HFF-Myc (cell line): ENCODE data around the gene RNF43.

Experiments used
- DNase-seq: peaks from one replicate; pipeline ENCODE4 v3.0.0-alpha.2; 2011; ENCODE audit warnings: low read depth; ENCODE audit errors: extremely low read depth
- H3K4me3 ChIP-seq: replicated peaks from 2 replicates; pipeline ENCODE4 v1.5.1; 2011; ENCODE audit warnings: low read depth, mild to moderate bottlenecking, control low read depth, low read length
- CTCF ChIP-seq: IDR thresholded peaks from 2 replicates; pipeline ENCODE4 v1.5.1; 2012; ENCODE audit warnings: mild to moderate bottlenecking, low read depth, low read length, control low read depth; ENCODE audit errors: missing control alignments

RNF43 gene

GRCh38 chr17:58371300-58371950 is 45.9 kb downstream of the RNF43 start:
- DNase-seq, result no peak
- H3K4me3 ChIP-seq, result no peak overlapping the region
- no peak for TF ChIP-seq CTCF

- no peak for DNase-seq
- H3K4me3 ChIP-seq, result no peak overlapping the region
- no peak for TF ChIP-seq CTCF
Observed at GRCh38 chr17:58370716-58371115, 46.6 kb downstream of the RNF43 start.

GRCh38 chr17:58370309-58370708 is 47.0 kb downstream of the RNF43 start:
- DNase-seq, result no peak
- H3K4me3 ChIP-seq, result no peak overlapping the region
- no peak for TF ChIP-seq CTCF

GRCh38 chr17:58369214-58370031 is 47.9 kb downstream of the RNF43 start:
- H3K4me3 ChIP-seq, result no peak overlapping the region
- DNase-seq, result no peak
- TF ChIP-seq CTCF, result no peak

- no peak overlapping the region for H3K4me3 ChIP-seq
- DNase-seq, result no peak
- TF ChIP-seq CTCF, result no peak
Observed at GRCh38 chr17:58368860-58369213, 48.5 kb downstream of the RNF43 start.
